Measurements from ENCODE around the gene KRT35.

The KRT35 gene

GRCh38 chr17:41524261-41524660, 43.3 kb upstream of the KRT35 start:
- TF ChIP-seq POLR2A (IDR thresholded peaks at IDR 0.05; ENCODE audit: extremely low read depth, insufficient read length), result no peak
- no peak for TF ChIP-seq MYC (IDR thresholded peaks at IDR 0.05; ENCODE audit: low read depth, low read length)
- TF ChIP-seq, protein P1, sequence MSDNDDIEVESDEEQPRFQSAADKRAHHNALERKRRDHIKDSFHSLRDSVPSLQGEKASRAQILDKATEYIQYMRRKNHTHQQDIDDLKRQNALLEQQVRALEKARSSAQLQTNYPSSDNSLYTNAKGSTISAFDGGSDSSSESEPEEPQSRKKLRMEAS (IDR thresholded peaks at IDR 0.05; ENCODE audit: low read depth, low read length), result no peak
- no peak overlapping the region for H3K4me3 ChIP-seq (ENCODE audit: low read depth, low read length)
- no peak for DNase-seq (ENCODE audit: low read depth)

DNA sequence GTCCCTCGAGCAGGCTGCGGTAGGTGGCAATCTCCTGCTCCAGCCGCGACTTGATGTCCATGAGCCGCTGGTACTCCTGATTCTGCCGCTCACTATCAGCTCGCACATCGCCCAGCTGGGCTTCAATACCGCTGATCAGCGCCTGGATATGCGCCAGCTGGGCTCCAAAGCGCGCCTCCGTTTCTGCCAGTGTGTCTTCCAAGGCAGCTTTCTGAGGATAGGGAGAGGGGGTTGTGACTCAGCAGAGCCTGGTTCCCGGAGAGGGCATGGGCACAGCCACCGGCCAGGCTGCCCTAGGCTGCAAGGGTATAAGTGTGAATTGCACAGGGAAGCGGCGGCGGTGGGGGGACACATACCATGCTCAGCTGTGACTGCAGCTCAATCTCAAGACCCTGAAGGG, 42.8 kb upstream of the KRT35 start:
- H3K4me3 ChIP-seq (ENCODE audit: low read depth, low read length), result no peak overlapping the region
- no peak for TF ChIP-seq CTCF (IDR thresholded peaks at IDR 0.05; ENCODE audit: low read depth, low read length)
- TF ChIP-seq POLR2A (IDR thresholded peaks at IDR 0.05; ENCODE audit: extremely low read depth, insufficient read length), result no peak
- TF ChIP-seq MYC (IDR thresholded peaks at IDR 0.05; ENCODE audit: low read depth, low read length), result no peak
- TF ChIP-seq, protein P1 (IDR thresholded peaks at IDR 0.05; ENCODE audit: low read depth, low read length), result no peak

DNA sequence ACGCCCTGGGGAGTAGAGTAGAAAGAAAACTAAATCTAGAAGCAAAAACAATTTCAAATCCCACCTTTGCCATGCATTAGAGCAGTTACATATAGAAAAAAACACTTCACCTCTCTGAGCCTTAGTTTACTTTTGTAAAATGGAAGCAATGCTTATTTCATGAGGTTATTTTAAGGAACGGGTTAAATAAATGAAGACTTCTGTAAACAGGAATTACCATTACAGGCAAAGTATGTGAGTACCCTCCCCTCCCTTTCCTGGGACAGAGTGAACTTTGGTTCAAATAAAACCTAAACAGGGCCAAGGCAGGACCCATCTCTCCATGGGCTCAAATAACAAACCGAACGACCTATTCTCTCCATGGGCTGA, 42.3 kb upstream of the KRT35 start:
- TF ChIP-seq, protein P1 (IDR thresholded peaks at IDR 0.05; ENCODE audit: low read depth, low read length), result no peak
- DNase-seq (ENCODE audit: low read depth), result no peak
- H3K4me3 ChIP-seq (ENCODE audit: low read depth, low read length), result no peak overlapping the region

More for the DNA sequence above, 42.8 kb upstream of the KRT35 start:
- no peak for DNase-seq (ENCODE audit: low read depth)

DNA sequence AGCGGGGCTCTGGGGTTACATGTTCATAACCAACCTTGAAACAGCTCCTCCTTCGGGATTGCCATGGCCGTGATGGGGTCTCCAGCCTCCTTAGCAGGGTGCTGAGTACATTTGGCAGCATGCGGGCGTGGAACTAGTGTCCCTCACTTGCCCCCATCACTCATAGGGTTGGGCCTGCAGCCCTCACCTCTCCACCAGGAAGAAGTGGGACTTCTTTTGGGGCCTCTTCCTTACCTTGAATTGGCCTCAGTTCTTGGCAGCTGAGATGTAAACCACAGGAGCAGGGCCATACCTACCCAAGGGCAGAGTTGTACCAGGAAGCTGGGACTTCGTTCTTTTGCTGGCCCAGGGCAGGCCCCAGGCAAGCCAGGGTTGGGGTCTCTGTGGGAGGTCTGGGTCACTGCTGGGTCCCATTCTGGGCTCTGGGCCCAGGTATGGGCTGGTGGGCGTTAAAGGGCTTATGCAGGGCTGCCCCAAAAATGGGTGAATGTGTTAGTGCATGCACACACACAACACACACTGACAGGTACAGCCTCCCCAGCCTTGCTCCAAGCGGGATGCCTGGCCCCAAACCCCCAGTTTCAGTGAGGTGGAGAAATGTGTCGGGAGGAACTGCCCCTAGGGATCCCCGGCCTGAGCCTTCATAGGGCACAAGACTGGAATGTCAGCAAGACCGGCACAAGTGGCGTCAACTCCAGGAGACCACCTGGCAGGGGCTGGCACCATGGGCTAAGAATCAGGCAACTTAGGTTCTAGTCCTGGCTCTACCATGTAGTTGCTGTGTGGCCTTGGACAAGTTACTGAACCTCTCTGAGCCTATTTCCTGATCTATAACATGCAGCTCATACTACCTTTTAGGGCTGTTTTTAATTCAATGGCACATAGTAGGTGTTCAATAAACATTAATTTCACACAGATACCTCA, 41.6 kb upstream of the KRT35 start:
- no peak overlapping the region for H3K4me3 ChIP-seq (ENCODE audit: low read depth, low read length)
- no peak for TF ChIP-seq CTCF (IDR thresholded peaks at IDR 0.05; ENCODE audit: low read depth, low read length)
- TF ChIP-seq MYC (IDR thresholded peaks at IDR 0.05; ENCODE audit: low read depth, low read length), result no peak
- TF ChIP-seq, protein P1 (IDR thresholded peaks at IDR 0.05; ENCODE audit: low read depth, low read length), result no peak
- TF ChIP-seq POLR2A (IDR thresholded peaks at IDR 0.05; ENCODE audit: extremely low read depth, insufficient read length), result no peak
- no peak for DNase-seq (ENCODE audit: low read depth)

DNA sequence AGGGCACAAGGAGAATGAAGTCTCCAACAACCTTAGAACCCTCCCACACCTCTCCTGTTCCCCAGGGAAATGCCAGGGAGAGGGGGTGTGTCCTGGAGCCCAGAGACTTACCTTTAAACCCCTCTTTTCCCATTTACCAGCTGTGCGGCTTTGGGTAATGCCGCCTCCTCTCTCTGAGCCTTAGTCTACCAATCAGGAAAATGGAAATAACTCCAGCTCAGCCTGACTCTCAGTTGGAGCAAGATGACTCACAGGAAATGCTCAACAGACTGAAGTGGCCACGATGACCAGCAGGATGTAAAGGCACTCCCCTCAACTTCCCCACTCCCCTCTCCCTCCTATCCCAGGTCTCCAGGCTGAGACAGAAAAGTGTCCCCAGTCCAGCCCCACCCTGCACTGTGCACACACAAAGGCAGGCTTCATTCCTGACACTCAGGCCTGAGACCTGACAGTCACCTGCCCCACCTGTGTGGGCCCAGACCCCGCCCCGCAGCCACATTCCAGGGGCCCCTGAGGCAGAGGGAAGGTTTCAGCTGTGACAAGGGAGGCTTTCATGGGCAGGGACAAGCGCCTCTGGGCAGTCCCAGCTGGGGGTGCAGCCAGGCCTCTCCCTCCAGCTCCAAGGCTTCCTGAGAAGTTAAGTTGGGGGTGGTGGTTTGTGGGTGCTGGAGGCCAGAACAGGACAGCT, 40.8 kb upstream of the KRT35 start:
- DNase-seq (ENCODE audit: low read depth), result peak; percentile 65
- no peak for TF ChIP-seq POLR2A (IDR thresholded peaks at IDR 0.05; ENCODE audit: extremely low read depth, insufficient read length)
- TF ChIP-seq CTCF (IDR thresholded peaks at IDR 0.05; ENCODE audit: low read depth, low read length), result no peak
- TF ChIP-seq MYC (IDR thresholded peaks at IDR 0.05; ENCODE audit: low read depth, low read length), result no peak
- TF ChIP-seq, protein P1 (IDR thresholded peaks at IDR 0.05; ENCODE audit: low read depth, low read length), result no peak
- no peak overlapping the region for H3K4me3 ChIP-seq (ENCODE audit: low read depth, low read length)

DNA sequence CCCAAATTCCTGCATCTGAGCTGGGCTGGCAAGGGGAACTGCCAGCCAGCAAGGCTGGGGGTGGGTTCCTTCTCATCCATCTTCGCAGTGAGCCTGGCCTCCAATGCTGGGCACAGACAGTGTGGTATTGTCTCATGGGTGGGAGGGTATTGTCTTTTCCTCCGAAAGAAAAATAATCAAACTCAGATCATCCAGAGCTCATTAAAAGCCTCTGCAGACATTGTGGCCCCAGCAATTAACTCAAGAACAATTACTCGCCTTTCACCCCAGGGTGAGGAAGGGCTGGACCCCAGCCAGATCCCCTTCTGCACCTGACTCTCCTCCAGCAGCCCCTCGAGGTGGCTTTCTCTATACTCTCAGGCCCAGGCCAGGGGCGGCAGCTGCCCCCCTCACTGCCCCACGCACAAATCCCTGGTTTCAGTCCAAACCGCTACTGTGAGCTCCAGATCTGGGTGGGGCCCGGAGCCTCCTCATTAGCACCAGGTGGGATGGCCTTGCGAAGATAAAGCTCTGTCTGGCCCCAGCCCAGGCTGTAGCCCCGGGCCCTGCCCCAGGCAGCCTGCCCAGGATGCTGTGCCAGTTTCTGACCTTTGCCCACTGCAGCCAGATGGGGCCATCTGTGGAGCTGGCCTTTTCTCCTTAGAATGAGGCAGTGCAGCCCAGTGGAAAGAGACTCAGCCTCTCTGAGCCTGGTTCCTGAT, 40.0 kb upstream of the KRT35 start:
- DNase-seq (ENCODE audit: low read depth), result no peak
- TF ChIP-seq, protein P1 (IDR thresholded peaks at IDR 0.05; ENCODE audit: low read depth, low read length), result no peak
- TF ChIP-seq CTCF (IDR thresholded peaks at IDR 0.05; ENCODE audit: low read depth, low read length) (no peak), MYC (IDR thresholded peaks at IDR 0.05; ENCODE audit: low read depth, low read length) (no peak), POLR2A (IDR thresholded peaks at IDR 0.05; ENCODE audit: extremely low read depth, insufficient read length) (no peak)
- no peak overlapping the region for H3K4me3 ChIP-seq (ENCODE audit: low read depth, low read length)

Data from NB4 (cell line).